Measurements from ENCODE around the gene BUD31.
"Not testable (repeated sequence)": the region's sequence is repeated elsewhere in the genome, so short reads cannot be mapped to it uniquely, and the experiment has no call there.

The BUD31 gene

DNA sequence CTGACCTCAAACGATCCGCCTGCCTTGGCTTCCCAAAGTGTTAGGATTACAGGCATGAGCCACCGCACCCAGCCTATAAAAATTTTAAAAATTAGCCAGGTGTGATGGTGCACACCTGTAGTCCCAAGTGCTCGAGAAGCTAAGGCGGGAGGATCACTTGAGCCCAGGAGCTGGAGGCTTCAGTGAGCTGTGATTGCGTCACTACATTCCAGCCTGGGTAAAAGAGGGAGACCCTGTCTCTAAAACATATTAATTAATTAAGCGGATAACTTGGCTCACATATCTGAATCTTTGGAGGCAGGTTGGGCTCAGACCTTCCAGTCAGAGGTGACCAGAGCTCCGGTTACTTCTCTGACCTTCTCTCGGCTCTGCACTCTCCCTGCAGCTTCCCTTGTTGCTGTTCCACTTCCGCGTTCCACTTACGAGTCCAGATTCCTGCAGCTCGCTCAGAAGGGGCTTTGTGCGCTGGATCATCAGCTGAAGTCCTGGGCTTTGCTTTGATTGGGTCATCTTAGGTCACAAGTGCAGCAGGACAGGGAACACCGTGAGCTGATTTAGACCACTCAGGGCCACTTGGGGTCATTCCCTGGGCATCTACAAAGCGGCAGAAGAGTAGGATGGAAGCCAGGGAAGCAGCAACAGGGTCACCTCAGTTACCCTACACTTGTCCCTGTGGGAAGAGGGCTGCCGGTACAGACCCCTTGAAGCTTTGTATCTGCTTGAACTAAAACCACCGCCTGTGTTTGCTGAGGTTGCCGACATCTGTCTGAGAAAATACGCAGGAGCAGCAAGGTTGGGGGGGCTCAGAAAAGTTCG is 36.3 kb upstream of the BUD31 start:
- Histone ChIP-seq H3K9ac (ENCODE audit: low read depth in 1 of 2, low read length in 2 of 2) (peak overlapping the region; percentile 25 to 51), H3K36me3 (ENCODE audit: control insufficient read depth in 1 of 2, insufficient read depth in 2 of 2, low read length in 2 of 2) (no peaks in the 10 kb centered on the region), H3K4me1 (ENCODE audit: control insufficient read depth in 1 of 2, insufficient read depth in 2 of 2, low read length in 2 of 2) (peaks cover 3 to 11% of the 10 kb centered on the region in 2 donors), H3K27ac (ENCODE audit: low read depth, low read length) (no peak overlapping the region), H3K4me3 (ENCODE audit: low read depth in 1 of 2, low read length in 2 of 2) (peak overlapping the region; percentile 49 to 62), H3K9me3 (ENCODE audit: control insufficient read depth in 1 of 2, low read length in 2 of 2) (no peaks in the 10 kb centered on the region), H3K27me3 (ENCODE audit: control insufficient read depth in 1 of 2, insufficient read depth in 2 of 2, low read length in 2 of 2) (no peaks in the 10 kb centered on the region)

DNA sequence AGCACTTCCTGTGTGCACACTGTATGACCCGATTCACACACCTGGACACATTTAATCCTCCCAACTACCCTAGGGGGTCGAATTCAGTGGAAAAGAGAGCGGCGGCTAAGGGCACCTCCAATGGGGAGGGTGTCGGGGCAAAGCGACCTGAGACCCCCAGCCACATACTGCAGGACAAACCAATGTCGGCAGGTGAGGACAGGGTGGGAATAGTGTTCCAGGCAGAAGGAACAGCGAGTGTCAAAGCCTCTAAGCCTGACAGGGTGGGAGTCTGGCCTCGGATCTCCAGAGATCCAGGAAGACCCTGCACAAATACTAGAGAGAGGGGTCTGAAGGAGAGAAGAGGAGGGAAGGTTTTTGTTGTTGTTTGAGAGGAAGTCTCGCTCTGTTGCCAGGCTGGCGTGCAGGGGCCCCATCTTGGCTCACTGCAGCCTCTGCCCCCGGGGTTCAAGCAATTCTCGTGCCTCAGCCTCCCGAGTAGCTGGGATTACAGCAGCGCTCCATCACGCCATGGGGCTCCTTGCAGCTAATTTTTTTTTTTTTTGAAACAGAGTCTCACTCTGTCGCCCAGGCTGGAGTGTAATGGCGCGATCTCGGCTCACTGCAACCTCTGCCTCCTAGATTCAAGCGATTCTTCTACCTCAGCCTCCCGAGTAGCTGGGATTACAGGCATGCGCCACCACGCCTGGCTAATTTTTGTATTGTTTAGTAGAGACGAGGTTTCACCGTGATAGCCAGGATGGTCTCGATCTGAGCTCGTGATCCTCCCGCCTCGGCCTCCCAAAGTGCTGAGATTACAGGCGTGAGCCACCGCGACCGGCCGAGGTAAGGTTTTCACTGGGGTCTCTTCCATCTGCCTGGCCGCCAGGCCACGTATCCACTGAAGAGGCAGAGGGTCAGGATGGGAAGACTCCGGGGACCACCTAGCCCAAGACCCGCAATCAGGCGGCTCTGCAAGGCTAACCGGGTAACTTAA is 35.4 kb upstream of the BUD31 start:
- Histone ChIP-seq H3K4me1 (ENCODE audit: control insufficient read depth in 1 of 2, insufficient read depth in 2 of 2, low read length in 2 of 2) (peaks cover 3 to 11% of the 10 kb centered on the region in 2 donors), H3K4me3 (ENCODE audit: low read depth in 1 of 2, low read length in 2 of 2) (peak overlapping the region; percentile 75 to 79), H3K9me3 (ENCODE audit: control insufficient read depth in 1 of 2, low read length in 2 of 2) (no peaks in the 10 kb centered on the region), H3K27me3 (ENCODE audit: control insufficient read depth in 1 of 2, insufficient read depth in 2 of 2, low read length in 2 of 2) (no peaks in the 10 kb centered on the region), H3K27ac (ENCODE audit: low read depth, low read length) (peak overlapping the region; percentile 91), H3K9ac (ENCODE audit: low read depth in 1 of 2, low read length in 2 of 2) (peak overlapping the region; percentile 61 to 64), H3K36me3 (ENCODE audit: control insufficient read depth in 1 of 2, insufficient read depth in 2 of 2, low read length in 2 of 2) (no peaks in the 10 kb centered on the region)

DNA sequence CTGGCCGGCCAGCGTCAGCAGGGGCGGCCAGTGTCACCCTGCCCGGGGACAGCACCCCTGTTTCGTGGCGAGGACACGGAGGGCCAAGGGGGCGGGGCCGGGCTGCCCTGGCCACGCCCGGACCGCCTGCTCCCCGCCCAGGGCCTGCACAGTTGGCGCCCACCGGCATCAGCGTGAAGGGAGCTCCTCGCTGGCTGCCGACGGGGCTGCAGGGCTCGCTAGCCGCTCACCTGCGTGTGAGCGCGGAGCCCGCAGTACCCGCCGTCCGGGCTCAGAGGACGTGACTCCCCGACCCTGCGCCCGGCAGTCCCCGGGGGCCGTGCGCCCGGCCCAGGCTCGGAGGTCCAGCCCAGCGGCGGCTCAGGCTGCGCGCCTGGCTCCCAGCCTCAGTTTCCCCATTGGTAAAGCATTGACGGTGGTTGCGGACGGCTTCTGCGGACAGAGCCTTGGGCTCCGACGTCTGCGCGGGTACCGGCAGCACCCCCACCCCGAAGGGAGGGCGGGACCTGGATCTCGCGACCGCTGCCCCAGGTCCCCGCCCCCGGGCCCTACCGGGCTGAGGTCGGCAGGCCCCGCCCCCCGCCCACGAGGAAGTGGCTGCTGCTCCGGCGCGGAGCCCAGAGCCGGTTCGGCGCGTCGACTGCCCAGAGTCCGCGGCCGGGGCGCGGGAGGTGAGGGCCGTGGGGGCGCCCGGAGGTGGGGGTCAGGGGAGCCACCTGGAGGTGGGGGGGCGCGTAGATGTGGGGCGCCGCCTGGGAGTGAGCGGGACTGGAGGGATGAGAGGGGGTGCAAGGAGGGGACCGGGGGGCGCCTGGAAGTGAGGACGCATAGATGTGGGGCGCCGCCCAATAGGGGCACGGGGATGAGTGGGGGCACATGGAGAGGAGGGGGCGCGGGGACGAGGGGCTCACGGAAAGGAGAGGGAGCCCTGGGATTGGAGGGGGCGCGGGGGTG is 34.4 kb upstream of the BUD31 start, which contains the start of gene ARPC1B:
Gene ARPC1B, plus strand, starts transcription at position 620 of the 954 bp plus-strand sequence. CDS start 10,985 bp downstream, outside the sequence.
- H3K9me3 ChIP-seq (ENCODE audit: control insufficient read depth in 1 of 2, low read length in 2 of 2), result no peaks in the 10 kb centered on the region
- peak within 1 kb of the TSS; percentile 91 for H3K27ac ChIP-seq (ENCODE audit: low read depth, low read length)
- peaks cover 8 to 16% of the 10 kb centered on the region in 2 donors for H3K4me1 ChIP-seq (ENCODE audit: control insufficient read depth in 1 of 2, insufficient read depth in 2 of 2, low read length in 2 of 2)
- H3K36me3 ChIP-seq (ENCODE audit: control insufficient read depth in 1 of 2, insufficient read depth in 2 of 2, low read length in 2 of 2), result peaks cover 0 to 2% of the 10 kb centered on the region in 2 donors
- H3K4me3 ChIP-seq (ENCODE audit: low read depth in 1 of 2, low read length in 2 of 2), result peak within 1 kb of the TSS; percentile 75 to 79
- no peaks in the 10 kb centered on the region for H3K27me3 ChIP-seq (ENCODE audit: control insufficient read depth in 1 of 2, insufficient read depth in 2 of 2, low read length in 2 of 2)
- peak within 1 kb of the TSS; percentile 61 to 64 for H3K9ac ChIP-seq (ENCODE audit: low read depth in 1 of 2, low read length in 2 of 2)

DNA sequence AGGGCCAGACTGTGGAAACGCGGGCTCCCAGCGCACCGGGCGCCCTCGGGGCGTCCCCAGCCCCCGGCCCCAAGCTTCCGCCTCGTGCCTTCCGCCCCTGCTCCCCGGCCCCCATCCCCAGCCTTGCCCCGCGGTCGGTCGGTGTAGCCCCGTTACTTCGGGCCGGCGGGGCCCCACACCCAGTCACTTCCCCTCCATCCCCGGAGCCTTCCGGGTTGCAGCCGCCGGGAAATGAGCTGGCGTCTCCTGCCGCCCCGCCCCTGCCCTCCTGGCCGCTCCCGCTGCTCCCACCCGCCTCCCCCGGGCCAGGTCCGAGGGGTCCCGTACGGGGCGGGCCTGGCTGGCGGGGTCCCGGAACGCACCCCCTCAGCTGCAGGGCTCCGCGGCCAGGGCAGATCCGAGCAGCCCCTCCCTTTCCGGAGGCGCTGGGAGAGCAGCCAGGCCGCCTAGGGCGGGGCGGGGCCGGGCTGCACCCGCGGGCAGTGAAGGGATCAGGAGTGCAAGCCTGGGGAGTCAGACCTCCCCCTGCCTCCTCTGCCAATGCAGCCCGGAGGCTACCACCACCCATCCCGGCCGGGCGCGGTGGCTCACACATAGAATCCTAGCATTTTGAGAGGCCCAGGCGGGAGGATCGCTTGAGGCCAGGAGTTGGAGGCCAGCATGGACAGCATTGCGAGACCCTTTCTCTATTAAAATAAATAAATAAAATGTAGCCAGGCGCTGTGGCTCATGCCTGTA is 33.5 kb upstream of the BUD31 start:
- Histone ChIP-seq H3K36me3 (ENCODE audit: control insufficient read depth in 1 of 2, insufficient read depth in 2 of 2, low read length in 2 of 2) (peaks cover 0 to 4% of the 10 kb centered on the region in 2 donors), H3K27me3 (ENCODE audit: control insufficient read depth in 1 of 2, insufficient read depth in 2 of 2, low read length in 2 of 2) (no peaks in the 10 kb centered on the region), H3K4me3 (ENCODE audit: low read depth in 1 of 2, low read length in 2 of 2) (peak overlapping the region; percentile 75 to 79), H3K27ac (ENCODE audit: low read depth, low read length) (peak overlapping the region; percentile 91), H3K9ac (ENCODE audit: low read depth in 1 of 2, low read length in 2 of 2) (peak overlapping the region; percentile 38 to 61), H3K4me1 (ENCODE audit: control insufficient read depth in 1 of 2, insufficient read depth in 2 of 2, low read length in 2 of 2) (peaks cover 17 to 25% of the 10 kb centered on the region in 2 donors), H3K9me3 (ENCODE audit: control insufficient read depth in 1 of 2, low read length in 2 of 2) (no peaks in the 10 kb centered on the region)

DNA sequence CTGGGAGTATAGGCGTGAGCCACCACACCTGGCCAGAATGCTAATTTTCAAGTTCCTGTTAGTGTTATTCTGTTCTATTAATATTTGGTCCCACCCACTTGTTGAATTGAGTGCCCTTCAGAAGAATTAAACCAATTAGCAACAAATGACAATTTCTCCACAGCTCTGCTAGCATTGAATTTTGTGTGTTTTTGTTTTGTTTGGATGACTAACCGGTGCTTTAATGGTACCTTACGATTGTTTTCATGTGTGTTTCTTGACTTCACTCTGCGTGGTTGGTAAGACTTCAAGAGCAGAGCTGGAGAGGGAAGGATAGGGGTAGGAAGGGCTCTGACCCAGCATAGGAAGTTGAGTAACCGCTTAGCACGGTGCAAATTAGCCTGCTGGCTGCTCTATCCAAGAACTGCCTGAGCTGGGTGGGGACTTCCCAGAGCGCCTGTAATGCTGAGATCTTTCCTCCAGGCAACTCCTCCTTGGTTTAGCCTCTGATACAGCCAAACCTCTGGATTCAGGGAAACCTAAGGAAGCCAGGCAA is 29.7 kb upstream of the BUD31 start:
- Histone ChIP-seq H3K9me3 (ENCODE audit: control insufficient read depth in 1 of 2, low read length in 2 of 2) (no peaks in the 10 kb centered on the region), H3K27ac (ENCODE audit: low read depth, low read length) (peak overlapping the region; percentile 66), H3K4me3 (ENCODE audit: low read depth in 1 of 2, low read length in 2 of 2) (peak overlapping the region; percentile 37 to 53), H3K27me3 (ENCODE audit: control insufficient read depth in 1 of 2, insufficient read depth in 2 of 2, low read length in 2 of 2) (no peaks in the 10 kb centered on the region), H3K36me3 (ENCODE audit: control insufficient read depth in 1 of 2, insufficient read depth in 2 of 2, low read length in 2 of 2) (peaks cover 0 to 14% of the 10 kb centered on the region in 2 donors), H3K4me1 (ENCODE audit: control insufficient read depth in 1 of 2, insufficient read depth in 2 of 2, low read length in 2 of 2) (peaks cover 30 to 34% of the 10 kb centered on the region in 2 donors), H3K9ac (ENCODE audit: low read depth in 1 of 2, low read length in 2 of 2) (peak overlapping the region; percentile 47 to 56)

DNA sequence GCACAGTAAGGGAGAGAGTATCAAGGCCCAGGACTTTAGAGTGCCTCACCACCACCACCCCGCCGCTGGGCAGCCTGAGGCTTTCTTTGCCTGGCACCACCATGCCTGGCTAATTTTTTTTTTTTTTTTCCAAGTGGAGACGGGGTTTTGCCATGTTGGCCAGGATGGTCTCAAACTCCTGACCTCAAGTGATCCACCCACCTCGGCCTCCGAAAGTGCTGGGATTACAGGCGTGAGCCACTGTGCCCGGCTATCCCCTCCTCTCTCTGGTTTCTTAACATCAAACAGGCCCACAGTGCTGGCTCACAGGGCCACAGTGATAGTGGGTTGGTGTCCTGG is 29.1 kb upstream of the BUD31 start:
- Histone ChIP-seq H3K36me3 (ENCODE audit: control insufficient read depth in 1 of 2, insufficient read depth in 2 of 2, low read length in 2 of 2) (peaks cover 0 to 14% of the 10 kb centered on the region in 2 donors), H3K4me1 (ENCODE audit: control insufficient read depth in 1 of 2, insufficient read depth in 2 of 2, low read length in 2 of 2) (peaks cover 30 to 34% of the 10 kb centered on the region in 2 donors), H3K27ac (ENCODE audit: low read depth, low read length) (peak overlapping the region; percentile 66), H3K4me3 (ENCODE audit: low read depth in 1 of 2, low read length in 2 of 2) (peak overlapping the region; percentile 37 to 53), H3K9ac (ENCODE audit: low read depth in 1 of 2, low read length in 2 of 2) (peak overlapping the region; percentile 47 to 56)
- H3K27me3 ChIP-seq (ENCODE audit: control insufficient read depth in 1 of 2, insufficient read depth in 2 of 2, low read length in 2 of 2); H3K9me3 ChIP-seq (ENCODE audit: control insufficient read depth in 1 of 2, low read length in 2 of 2): not testable (repeated sequence)

DNA sequence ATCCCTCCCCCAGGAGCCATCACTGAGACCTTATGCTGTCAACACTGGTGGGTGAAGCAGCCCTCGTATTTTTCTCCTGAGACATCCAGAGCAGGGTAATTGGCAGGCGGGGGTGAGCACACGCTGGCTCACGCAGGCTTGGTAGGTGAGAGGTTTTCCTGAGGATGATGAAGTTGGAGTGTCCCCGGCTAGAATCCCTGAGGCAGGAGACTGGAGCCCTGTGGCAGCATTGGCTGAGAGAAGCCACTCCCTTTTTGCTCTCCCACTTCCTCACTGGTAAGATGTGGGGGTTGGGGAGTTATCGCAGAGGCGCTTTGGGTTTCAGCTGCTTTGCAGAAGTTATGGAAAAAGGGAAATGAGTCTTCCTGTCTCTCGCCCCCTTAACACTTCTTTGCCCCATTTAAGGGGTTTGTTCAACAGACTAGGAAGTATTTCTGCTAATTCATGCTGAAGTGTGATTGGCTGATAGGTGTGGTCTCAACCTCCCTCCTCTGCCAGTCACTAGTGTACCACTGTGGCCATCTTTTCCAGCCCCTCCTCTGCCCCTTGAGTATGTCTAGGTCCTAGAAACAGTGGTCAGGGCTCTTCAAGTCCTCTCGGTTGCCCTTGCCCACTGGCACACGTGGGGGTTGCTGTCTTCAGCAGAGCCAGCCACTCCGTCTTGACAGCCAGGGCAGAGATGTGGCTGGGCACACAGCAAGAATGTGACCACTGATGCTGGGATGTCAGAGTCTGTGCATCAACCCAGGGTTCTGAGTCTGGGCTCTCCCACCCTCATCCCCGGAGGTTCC is 28.5 kb upstream of the BUD31 start:
- Histone ChIP-seq H3K4me1 (ENCODE audit: control insufficient read depth in 1 of 2, insufficient read depth in 2 of 2, low read length in 2 of 2) (peaks cover 30 to 34% of the 10 kb centered on the region in 2 donors), H3K9me3 (ENCODE audit: control insufficient read depth in 1 of 2, low read length in 2 of 2) (no peaks in the 10 kb centered on the region), H3K27me3 (ENCODE audit: control insufficient read depth in 1 of 2, insufficient read depth in 2 of 2, low read length in 2 of 2) (no peaks in the 10 kb centered on the region), H3K4me3 (ENCODE audit: low read depth in 1 of 2, low read length in 2 of 2) (peak overlapping the region; percentile 37 to 53), H3K9ac (ENCODE audit: low read depth in 1 of 2, low read length in 2 of 2) (peak overlapping the region; percentile 35 to 56), H3K27ac (ENCODE audit: low read depth, low read length) (peak overlapping the region; percentile 66), H3K36me3 (ENCODE audit: control insufficient read depth in 1 of 2, insufficient read depth in 2 of 2, low read length in 2 of 2) (peaks cover 0 to 14% of the 10 kb centered on the region in 2 donors)

DNA sequence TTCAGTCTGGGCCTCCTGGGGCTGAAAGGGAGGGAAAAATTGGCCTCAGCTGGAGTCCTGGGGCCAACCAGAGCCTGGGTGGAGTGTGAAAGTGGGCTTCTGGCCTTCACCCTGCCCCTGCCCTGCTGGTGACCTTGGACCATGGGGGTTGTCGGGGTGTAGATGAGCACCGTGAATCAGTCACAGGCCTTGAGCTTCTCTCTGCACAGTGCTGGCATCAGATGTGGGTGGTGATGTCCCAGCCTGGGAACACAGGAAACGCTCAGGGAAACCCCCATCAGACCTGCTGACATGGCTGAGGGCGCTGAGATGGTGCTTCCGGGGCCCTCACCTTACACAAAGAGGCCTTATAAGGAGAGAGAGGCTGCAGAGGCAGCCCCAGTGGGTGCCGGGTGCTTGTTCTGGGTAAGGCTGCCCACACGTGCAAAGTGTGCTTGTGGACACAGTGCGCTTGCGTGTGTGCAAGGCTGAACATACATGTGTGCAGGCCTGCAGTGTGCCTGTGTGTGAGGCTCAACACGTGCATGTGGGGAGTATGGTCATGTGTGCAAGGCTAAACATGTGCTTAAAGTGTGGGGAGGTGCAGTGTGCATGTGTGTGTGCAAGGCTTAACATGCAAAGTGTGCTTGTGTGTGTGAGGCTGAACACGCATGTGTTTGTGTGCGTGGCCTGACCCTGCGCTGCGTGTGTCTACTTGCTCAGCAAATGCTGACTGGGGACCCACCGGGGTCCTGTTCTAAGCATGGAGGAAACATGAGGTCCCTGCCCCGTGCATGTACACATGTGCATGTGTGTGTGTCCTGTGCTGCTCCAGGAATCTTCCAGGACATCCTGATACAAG is 27.7 kb upstream of the BUD31 start:
- Histone ChIP-seq H3K9ac (ENCODE audit: low read depth in 1 of 2, low read length in 2 of 2) (no peak overlapping the region), H3K36me3 (ENCODE audit: control insufficient read depth in 1 of 2, insufficient read depth in 2 of 2, low read length in 2 of 2) (peaks cover 0 to 14% of the 10 kb centered on the region in 2 donors), H3K27me3 (ENCODE audit: control insufficient read depth in 1 of 2, insufficient read depth in 2 of 2, low read length in 2 of 2) (no peaks in the 10 kb centered on the region), H3K27ac (ENCODE audit: low read depth, low read length) (no peak overlapping the region), H3K4me1 (ENCODE audit: control insufficient read depth in 1 of 2, insufficient read depth in 2 of 2, low read length in 2 of 2) (peaks cover 30 to 31% of the 10 kb centered on the region in 2 donors), H3K4me3 (ENCODE audit: low read depth in 1 of 2, low read length in 2 of 2) (peak overlapping the region; percentile 4 to 37), H3K9me3 (ENCODE audit: control insufficient read depth in 1 of 2, low read length in 2 of 2) (no peaks in the 10 kb centered on the region)

Data from duodenal mucosa (tissue), 2 donors.